Ovary (tissue), 9 donors: ENCODE measurements around the gene GRID2IP. TPM values are rescaled to one million over a fixed set of nuclear protein-coding genes. Genes with fewer than 3 reads are reported as not detected.
A peak's percentile ranks its signal among the peaks of the same experiment; 100 is the strongest.

Experiments used
- DNase-seq, 5 donors: peaks; one replicate each; pipeline ENCODE4 v3.0.0-alpha.2; 2019 to 2020
- H3K27ac ChIP-seq, 2 donors: fragments of 200-600 bp; one replicate each; pipeline versions ENCODE4 v1.5.1 to v1.8.0; 2019 to 2022
- H3K27me3 ChIP-seq: fragments of 200-600 bp; one replicate; pipeline ENCODE4 v1.8.0; 2022
- H3K36me3 ChIP-seq: fragments of 200-600 bp; sonication (generic); one replicate; pipeline ENCODE4 v1.5.1; 2019
- H3K4me1 ChIP-seq: one replicate; pipeline ENCODE4 v1.8.1; 2013; ENCODE audit warnings: mild to moderate bottlenecking, moderate library complexity; ENCODE audit not compliant: insufficient read depth
- H3K4me3 ChIP-seq: fragments of 200-600 bp; sonication (generic); one replicate; pipeline ENCODE4 v1.5.1; 2017
- H3K9me3 ChIP-seq, 2 donors: fragments of 200-600 bp in 1 of 2; sonication (generic) in 1 of 2; one replicate each; pipeline versions ENCODE4 v1.5.1 to v1.8.1; 2013 to 2019; ENCODE audit warnings: mild to moderate bottlenecking in 1 of 2, moderate library complexity in 1 of 2
- EP300 ChIP-seq: sonication (generic); formaldehyde crosslinking; IDR thresholded peaks from one replicate; pipeline ENCODE4 v1.6.1; 2017; ENCODE audit warnings: antibody characterized with exemption
- POLR2A ChIP-seq: fragments of 450-650 bp; IDR thresholded peaks from one replicate; pipeline ENCODE4 v1.6.1; 2017; ENCODE audit warnings: antibody characterized with exemption, mild to moderate bottlenecking, moderate library complexity
- WGBS, 3 donors: extraction: QIAGEN DNeasy Blood & Tissue Kit in 1 of 3; methylation state at CpG; one replicate each; pipeline versions ENCODE4 v1.1.5 to v1.1.7; 2013 to 2017; 5-methylcytosine and 5-hydroxymethylcytosine counted together
- intact Hi-C, 4 donors: fragments of 100-400 bp; cut with DNase I; formaldehyde crosslinking; loops; one replicate each; pipeline versions ENCODE4 v1.11.0 to v1.15.1; 2022 to 2023
- polyA plus RNA-seq, 2 donors: library from polyadenylated mRNA; stranded (reverse); fragments of 200-250 nt in 1 of 2; fragments of 350-450 nt in 1 of 2; fragmentation: Illumina TruSeq in 1 of 2; extraction: RNeasy Lipid Tissue Mini Kit (QIAGEN cat#74804) in 1 of 2; gene quantifications; one replicate each; pipeline ENCODE4 v1.2.3, GENCODE V29; 2013 to 2014
- total RNA-seq, 7 donors: library from RNA; depleted of rRNA in 2 of 7; stranded (reverse); fragments of >200 nt in 2 of 7; fragmentation: NEBNext Ultra II Directional in 3 of 7; extraction: Animal tissue kit (Norgen Biotek cat#: 25700) in 3 of 7; gene quantifications; one replicate each; pipeline versions ENCODE4 v1.1.0 to v1.2.4, GENCODE V29; 2016 to 2023
- TF ChIP-seq, protein P1 (sequence below), 3 donors: fragments of 450-650 bp in 2 of 3; fragments of 200-600 bp in 1 of 3; IDR thresholded peaks; one replicate each; pipeline versions ENCODE4 v1.5.1 to v1.8.0; 2016 to 2022; ENCODE audit warnings: antibody characterized with exemption in 3 of 3, mild to moderate bottlenecking in 1 of 3
- donor health status: DM: no; HTN: no; CAD: no; lungs with moderate emphysema.
- donor health status: DM: no; HTN: no; CAD: no.
- donor health status: Bipolar disorder and iron deficiency.
- donor health status: DM: yes; HTN: yes; CAD: no.
- donor health status: DM: no; HTN: no; CAD: no.
- donor health status: DM: yes; HTN: yes; CAD: no.

The GRID2IP gene
- total and polyA plus RNA-seq, 9 donors: 0.07 to 0.51 (median 0.39) TPM; not detected in 1

DNA sequence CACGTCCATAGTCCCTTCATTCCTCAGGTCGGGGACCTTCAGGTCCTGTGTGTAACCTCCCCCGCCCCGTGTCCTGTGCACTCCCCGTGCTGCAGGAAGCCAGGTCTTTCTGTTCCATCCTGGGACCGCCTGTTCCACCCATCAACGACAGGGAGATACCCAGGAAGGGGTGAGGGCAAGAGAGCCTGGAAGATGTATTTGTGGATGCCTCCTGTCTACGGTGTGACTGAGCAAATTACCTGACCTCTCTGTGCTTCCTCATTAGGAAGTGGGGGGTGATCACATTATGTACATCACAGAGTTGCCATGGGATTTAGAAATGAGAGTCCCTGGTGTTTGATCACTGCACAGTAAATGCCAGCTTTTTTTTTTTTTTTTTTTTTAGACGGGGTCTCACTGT lies 46.3 kb downstream of the GRID2IP start:
- Histone ChIP-seq H3K4me1 (peaks cover 5% of the 10 kb centered on the region), H3K36me3 (no peaks in the 10 kb centered on the region), H3K9me3 (no peaks in the 10 kb centered on the region), H3K27ac (no peak overlapping the region), H3K4me3 (no peak overlapping the region), H3K27me3 (no peaks in the 10 kb centered on the region)
- intact Hi-C loops: loop anchor here in 1 of 4 donors (5.0 kb wide), 1 partner anchor 1612 kb away; no protein-coding TSS in a partner anchor
- TF ChIP-seq EP300 (no peak), POLR2A (no peak)
- TF ChIP-seq, protein P1, sequence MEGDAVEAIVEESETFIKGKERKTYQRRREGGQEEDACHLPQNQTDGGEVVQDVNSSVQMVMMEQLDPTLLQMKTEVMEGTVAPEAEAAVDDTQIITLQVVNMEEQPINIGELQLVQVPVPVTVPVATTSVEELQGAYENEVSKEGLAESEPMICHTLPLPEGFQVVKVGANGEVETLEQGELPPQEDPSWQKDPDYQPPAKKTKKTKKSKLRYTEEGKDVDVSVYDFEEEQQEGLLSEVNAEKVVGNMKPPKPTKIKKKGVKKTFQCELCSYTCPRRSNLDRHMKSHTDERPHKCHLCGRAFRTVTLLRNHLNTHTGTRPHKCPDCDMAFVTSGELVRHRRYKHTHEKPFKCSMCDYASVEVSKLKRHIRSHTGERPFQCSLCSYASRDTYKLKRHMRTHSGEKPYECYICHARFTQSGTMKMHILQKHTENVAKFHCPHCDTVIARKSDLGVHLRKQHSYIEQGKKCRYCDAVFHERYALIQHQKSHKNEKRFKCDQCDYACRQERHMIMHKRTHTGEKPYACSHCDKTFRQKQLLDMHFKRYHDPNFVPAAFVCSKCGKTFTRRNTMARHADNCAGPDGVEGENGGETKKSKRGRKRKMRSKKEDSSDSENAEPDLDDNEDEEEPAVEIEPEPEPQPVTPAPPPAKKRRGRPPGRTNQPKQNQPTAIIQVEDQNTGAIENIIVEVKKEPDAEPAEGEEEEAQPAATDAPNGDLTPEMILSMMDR (IDR thresholded peaks at IDR 0.05): no peak
- DNase-seq: no peak
- WGBS, 3 donors: 49 to 64% (median 52%) methylated on average over 9 of the region's 9 CpGs

DNA sequence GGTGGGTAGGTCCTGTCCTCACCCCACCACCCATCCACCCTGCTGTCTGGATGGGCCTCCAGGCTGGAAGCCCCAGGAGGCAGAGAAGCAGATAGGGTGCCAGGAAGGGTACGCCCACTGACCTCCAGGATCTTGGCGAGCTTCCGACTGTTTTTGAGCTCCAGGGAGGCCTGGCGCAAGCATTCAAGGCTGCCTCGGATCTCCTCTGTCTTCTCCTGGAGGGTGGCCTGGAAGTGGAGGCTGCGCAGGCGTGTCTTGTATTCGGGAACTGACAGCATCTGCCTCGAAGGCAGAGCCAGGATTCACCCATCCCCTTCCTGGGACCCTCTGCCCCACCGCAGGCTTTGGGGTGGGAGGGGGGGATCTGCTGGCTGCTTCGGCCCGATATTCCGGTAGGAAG lies 48.4 kb downstream of the GRID2IP start:
- peaks cover 5% of the 10 kb centered on the region for H3K4me1 ChIP-seq
- H3K27ac ChIP-seq: no peak overlapping the region
- H3K27me3 ChIP-seq: no peaks in the 10 kb centered on the region
- H3K9me3 ChIP-seq: no peaks in the 10 kb centered on the region
- WGBS, 3 donors: 42 to 55% (median 53%) methylated on average over 13 of the region's 13 CpGs
- intact Hi-C loops: no loop called here
- H3K36me3 ChIP-seq: no peaks in the 10 kb centered on the region
- TF ChIP-seq, protein P1 (IDR thresholded peaks at IDR 0.05): no peak
- TF ChIP-seq EP300 (no peak), POLR2A (no peak)
- DNase-seq: peak in 1 of 5 donors; percentile 50
- H3K4me3 ChIP-seq: peak overlapping the region; percentile 69

DNA sequence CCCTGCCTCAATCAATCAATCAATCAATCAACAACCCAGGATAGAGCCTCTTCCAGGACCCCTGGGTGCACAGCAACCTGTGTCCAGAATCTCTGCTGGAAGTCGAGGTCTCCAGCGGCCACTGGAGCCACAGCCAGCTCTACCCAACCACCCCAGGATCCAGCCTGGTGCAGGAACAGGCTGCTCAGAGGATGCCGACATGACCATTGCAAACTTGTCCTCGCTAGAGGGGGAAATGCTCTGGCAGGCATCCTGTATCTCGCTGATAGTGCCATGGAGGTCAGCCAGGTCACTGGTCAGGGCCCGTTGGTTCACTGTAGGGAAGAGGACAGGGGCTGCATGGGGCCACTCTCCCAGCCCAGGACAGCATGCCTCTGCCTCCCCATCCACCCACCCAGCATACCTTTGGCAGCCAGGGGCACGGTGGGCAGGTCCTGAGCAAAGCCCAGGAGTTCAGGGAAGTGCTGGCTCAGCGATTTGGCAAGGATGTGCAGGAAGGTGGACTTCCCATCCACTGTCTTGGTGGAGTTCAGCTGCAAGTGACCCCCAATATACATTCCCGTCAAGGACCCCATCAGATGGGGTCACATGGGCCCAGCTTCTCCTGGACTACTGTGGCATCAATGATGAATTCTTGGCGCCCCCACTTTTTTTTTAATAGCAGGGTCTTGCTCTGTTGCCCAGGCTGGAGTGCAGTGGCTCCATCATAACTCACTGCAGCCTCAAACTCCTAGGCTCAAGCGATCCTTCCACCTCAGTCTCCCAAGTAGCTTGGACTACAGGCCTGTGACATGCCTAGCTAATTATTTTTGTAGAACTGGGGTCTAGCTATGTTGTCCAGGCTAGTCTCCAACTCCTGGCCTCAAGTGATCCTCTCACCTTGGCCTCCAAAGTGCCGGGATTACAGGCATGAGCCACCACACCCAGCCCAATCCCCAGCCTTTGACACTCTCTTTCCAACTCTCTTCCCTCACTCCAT lies 49.4 kb downstream of the GRID2IP start:
- DNase-seq: no peak
- intact Hi-C loops: no loop called here

DNA sequence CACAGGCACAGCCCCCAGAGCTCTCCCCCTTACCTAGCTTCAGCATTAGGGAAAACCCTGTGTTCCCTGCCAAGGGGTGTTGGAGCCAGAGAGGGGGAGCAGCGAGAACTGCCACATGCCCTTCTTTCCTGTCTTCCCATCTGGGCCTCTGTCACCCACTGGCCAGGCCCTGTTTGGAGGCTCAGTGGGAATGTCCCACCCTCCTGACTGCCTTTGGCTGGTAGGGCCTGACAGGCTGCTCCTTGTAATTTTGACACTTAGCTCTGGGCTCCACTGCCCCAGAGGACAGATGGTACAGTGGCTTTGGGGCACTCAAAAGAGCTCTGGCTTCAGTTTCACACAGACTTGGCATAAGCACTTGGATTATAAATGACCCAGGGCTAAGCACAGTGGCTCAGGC lies 50.6 kb downstream of the GRID2IP start:
- H3K27me3 ChIP-seq: no peaks in the 10 kb centered on the region

More for the DNA sequence above, 49.4 kb downstream of the GRID2IP start:
- Histone ChIP-seq H3K36me3 (no peaks in the 10 kb centered on the region), H3K9me3 (no peaks in the 10 kb centered on the region), H3K4me3 (no peak overlapping the region), H3K27ac (no peak overlapping the region), H3K4me1 (peaks cover 5% of the 10 kb centered on the region), H3K27me3 (no peaks in the 10 kb centered on the region)
- no peak for TF ChIP-seq POLR2A
- TF ChIP-seq EP300: no peak
- TF ChIP-seq, protein P1 (IDR thresholded peaks at IDR 0.05): no peak
- 87 to 94% (median 90%) methylated on average over 12 of the region's 12 CpGs for WGBS, 3 donors

More for the DNA sequence above, 50.6 kb downstream of the GRID2IP start:
- H3K27ac ChIP-seq: no peak overlapping the region
- WGBS, 3 donors: 92 to 100% (median 92%) methylated on average over 1 of the region's 1 CpG
- no peak for DNase-seq
- TF ChIP-seq POLR2A: no peak
- TF ChIP-seq, protein P1 (IDR thresholded peaks at IDR 0.05): no peak
- TF ChIP-seq EP300: no peak
- no peaks in the 10 kb centered on the region for H3K9me3 ChIP-seq
- intact Hi-C loops: no loop called here
- peaks cover 5% of the 10 kb centered on the region for H3K4me1 ChIP-seq
- H3K36me3 ChIP-seq: no peaks in the 10 kb centered on the region
- H3K4me3 ChIP-seq: no peak overlapping the region
